ENCODE results near the gene NFE2L3.

The NFE2L3 gene

DNA sequence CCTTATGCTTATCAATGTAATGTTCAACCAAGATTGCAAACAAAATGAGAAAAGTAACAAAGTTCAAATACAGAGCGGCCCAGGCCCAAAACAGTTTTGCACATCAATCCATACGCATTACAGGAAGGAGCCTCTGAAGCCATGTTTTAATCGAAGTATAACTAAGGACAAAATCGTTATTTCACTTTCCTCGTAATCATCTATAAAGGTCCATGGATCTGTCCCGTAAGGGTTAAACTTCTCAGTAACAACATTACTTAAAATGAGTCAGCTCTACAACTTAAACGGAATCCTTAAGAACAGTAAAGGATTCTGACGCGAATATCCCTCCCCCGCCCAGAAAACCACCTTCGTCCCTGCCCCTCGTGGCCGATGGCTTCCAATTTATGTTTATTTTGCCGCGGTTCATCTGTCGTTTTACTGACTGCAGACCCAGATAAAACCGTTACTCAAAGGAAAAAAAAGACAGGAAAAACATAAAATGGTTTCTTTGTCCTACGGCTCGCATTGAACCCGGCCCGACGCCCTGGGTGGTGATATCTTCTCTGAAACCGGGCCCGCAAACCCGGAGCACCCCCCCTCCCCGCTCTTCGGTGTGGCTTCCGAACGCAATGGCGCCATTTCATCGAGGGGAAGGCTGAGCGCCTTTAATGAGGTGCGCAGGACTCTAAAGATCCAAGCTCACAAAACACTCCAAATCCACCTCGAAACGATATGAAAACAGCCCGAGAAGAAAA, 47.5 kb downstream of the NFE2L3 start:
- peak; percentile 39 to 51 (median 45) for DNase-seq (ENCODE audit: low read depth in 3 of 3)

DNA sequence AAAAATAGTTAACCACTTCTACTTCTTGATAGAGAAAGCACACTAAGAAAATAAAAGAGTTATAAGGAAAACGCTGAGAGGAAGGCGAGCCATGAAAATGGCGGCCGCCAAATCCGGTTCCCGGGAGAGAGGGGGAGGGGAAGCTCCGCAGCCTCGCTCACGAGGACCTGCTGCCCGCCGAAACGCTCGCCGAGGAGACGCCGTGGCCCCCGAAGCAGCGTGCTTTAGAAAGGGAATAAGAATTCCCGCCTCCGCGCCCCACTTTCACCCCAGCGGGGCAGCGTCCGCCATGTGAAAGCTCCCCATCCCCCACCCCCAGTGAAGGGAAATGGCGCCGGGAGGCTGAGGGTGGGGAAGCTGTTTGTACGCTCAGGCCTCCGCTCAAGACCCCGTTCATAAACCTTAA, 48.0 kb downstream of the NFE2L3 start:
- DNase-seq (ENCODE audit: low read depth in 3 of 3) = peak; percentile 58 to 68 (median 62)

DNA sequence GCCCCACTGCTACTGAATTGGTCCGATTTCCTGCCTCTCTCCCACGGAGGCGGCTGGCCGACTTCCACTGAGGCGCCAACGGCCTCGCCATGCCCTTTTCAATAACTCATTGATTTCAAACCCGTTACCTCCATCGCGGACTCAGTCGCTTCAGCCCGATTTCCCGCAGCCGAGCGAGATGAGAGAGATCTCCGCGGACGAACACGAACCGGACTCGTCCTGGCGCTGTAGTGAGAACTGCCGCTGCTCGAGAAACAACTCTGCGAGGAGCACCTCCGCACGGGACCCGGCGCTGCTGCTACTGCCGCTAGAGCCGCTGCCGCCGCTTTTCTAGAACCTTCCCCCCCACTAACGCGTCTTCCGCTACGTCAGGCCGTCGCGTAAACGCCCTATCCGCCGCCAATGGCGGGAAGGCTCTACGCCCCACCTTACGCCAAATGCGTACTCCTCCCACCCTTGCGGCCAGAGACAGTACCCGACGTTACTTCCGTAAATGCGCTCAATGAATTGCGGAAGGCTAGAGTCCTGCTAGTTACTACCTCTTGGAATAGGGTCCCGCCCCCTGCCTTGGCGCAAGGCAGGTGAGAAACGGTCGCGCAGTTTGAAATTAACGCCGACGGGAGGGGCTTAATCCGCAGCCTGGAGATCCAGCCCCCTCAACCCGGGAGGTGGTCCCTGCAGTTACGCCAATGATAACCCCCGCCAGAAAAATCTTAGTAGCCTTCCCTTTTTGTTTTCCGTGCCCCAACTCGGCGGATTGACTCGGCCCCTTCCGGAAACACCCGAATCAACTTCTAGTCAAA, 48.6 kb downstream of the NFE2L3 start, which contains the start of gene HNRNPA2B1:
Gene HNRNPA2B1, minus strand, starts transcription at position 303 of the 803 bp plus-strand sequence. Its CDS starts 169 bp downstream, at position 134.
- DNase-seq (ENCODE audit: low read depth in 3 of 3) = peak; percentile 97

DNA sequence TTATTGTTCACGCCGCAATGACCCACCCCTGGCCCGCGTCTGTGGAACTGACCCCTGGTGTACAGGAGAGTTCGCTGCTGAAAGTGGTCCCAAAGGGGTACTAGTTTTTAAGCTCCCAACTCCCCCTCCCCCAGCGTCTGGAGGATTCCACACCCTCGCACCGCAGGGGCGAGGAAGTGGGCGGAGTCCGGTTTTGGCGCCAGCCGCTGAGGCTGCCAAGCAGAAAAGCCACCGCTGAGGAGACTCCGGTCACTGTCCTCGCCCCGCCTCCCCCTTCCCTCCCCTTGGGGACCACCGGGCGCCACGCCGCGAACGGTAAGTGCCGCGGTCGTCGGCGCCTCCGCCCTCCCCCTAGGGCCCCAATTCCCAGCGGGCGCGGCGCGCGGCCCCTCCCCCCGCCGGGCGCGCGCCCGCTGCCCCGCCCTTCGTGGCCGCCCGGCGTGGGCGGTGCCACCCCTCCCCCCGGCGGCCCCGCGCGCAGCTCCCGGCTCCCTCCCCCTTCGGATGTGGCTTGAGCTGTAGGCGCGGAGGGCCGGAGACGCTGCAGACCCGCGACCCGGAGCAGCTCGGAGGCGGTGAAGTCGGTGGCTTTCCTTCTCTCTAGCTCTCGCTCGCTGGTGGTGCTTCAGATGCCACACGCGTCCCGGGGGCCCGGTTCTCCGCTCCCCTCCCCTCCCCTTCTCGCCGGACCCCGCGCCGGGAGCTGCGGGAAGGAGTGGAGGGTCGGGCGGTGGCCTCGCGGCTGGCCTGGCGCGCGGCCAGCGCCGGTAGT, 49.4 kb downstream of the NFE2L3 start, which contains the start of gene CBX3:
Gene CBX3, plus strand, starts transcription at position 499 of the 772 bp plus-strand sequence. CDS start 1,254 bp downstream, outside the sequence.
- DNase-seq (ENCODE audit: low read depth in 3 of 3) = peak; percentile 70 to 78 (median 72)

DNA sequence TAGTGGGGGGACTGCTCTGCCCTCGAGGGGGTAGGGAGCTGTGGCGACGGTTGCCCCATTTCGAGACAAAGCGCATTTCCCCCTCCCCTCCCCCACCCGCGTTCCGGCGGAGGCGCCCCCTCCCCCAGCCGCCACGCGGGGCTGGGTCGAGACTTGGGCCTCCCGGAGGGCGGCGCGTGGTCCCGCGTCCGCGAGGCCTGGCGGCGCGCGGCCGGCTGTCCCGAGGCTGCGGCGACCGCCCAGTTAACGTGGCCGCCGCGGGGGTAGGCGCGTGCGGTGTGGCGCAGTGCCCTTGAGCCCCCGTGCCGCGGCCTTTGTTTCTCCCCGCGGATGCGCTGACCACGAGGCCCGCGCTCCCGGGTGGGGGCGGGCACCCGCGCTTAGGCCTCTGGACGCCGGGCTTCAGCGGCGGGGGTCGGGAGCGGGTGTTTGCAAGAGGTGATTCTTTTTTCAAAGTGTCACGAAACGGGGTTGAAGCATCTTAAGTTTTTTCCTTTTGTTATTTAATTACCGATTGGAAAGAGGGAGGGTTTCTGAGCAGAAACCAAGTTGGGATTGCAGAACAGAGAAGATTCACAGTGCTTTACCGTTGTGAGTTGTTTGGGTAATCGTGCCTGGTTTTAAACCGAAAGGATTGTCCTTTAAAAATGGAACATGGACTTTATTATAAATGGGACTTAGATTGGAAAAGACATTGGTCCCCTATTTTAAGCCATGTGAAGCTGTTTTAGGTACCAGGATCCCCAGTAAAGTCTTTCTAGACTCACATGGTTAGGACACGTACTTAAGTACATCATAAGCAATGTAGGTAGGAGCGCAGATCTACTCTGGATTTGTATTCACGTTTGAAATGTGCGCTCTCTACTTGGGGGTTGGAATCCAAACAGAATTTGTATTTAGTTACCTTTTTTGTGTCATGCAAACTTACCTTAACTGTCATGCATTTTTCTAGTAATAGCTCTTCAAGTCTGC, 50.3 kb downstream of the NFE2L3 start:
- DNase-seq (ENCODE audit: low read depth in 3 of 3) = peak; percentile 49 to 58 (median 58)

DNA sequence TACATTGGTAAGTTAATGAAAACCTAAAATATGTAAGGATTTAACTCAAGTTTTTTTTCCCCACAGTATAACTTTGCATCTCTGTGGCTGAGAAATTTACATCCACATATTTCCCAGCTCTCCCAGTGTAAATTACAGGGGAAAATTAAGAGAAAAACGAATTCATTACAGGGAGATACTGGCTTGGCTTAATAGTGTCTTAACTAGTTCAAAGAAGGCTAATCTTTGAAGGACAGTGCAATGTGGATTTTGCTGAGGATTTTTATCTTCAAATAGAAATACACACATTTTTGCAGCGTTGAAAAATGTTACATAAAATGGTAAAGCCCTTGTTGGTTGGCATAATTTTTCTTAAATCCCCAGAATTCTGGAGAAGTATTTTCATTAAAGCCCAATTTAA, 51.0 kb downstream of the NFE2L3 start:
- DNase-seq (ENCODE audit: low read depth in 3 of 3) = no peak

DNA sequence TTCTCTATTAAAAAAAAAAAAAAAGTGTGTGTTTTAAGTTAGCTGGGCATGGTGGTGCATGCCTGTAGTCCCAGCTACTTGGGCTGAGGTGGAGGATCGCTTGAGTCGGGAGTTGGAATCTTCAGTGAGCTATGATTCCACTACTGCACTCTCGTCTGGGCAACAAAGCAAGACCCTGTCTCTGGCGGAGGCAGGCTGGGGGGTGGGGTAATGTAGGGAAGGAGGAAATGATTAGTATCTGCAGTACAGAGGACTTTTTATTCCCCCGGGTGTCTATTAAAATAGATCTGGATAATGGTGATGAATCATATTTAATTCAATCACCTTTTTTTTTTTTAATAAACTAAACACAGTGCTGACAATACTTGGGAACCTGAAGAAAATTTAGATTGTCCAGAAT, 56.0 kb downstream of the NFE2L3 start:
- DNase-seq (ENCODE audit: low read depth in 3 of 3) = no peak

DNA sequence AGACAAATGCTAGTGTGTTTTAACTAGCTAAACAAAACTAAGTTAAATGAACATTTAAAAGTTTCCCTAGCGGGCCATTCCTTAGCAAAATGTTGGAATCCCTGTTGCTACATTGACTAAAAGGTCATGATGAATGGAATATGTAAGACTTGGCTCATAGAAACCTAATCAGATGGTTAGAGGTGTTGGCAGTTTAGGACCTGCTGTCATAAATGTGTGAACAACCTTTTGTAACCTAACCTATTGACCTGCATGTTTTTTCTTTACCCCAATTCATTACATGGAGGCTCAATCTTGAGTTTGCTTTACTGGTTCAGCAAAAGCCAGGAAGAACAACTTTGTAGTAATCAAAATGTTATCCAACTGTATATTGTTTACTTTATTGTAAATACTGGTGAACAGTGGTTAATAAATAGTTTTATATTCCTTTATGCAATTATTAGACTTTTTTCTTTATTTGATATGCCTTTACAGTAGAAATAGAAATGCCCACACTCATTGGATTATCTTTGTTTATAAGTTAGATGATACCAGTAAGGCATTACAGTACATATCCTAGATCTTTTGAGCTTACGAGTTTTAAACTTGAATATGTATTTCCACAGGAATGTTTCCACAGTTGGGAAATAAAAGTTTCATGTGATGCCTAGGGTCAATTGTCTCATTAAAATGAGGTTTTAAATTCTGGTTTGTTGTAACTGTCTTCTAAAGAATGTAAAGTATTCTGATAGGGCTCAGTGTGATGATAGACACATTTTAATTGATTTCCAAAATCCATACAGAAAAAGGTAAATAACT, 61.1 kb downstream of the NFE2L3 start:
- no peak for DNase-seq (ENCODE audit: low read depth in 3 of 3)

DNA sequence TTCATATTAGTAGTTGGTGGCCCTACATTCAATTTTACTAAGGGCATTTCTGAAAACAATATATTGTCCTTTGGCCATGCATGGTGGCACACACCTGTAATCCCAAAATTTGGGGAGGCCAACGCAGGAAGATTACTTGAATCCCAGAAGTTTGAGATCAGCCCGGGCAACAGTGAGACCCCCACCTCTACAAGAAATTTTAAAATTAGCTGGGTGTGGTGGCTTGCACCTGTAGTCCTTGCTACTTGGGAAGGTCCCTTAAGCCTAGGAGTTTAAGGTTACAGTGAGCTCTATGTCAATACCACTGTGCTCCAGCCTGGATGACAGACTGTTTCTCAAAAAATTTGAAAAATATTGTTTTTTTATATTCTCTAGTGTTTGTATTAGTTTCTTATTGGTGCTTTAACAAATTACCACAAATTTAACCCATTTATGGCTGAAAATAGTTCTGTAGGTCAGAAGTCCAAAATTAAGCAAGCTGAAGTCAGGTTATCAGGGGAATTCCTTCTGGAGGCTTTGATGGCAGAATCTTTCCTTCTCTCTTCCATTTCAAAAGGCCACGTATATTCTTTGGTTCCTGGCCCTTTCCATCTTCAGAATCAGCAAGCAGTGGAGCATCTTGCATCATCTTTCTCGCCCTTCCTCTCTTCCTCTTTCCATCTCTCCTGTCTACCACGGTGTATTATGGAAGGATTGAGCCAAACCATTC, 62.0 kb downstream of the NFE2L3 start:
- DNase-seq (ENCODE audit: low read depth in 3 of 3) = no peak

DNA sequence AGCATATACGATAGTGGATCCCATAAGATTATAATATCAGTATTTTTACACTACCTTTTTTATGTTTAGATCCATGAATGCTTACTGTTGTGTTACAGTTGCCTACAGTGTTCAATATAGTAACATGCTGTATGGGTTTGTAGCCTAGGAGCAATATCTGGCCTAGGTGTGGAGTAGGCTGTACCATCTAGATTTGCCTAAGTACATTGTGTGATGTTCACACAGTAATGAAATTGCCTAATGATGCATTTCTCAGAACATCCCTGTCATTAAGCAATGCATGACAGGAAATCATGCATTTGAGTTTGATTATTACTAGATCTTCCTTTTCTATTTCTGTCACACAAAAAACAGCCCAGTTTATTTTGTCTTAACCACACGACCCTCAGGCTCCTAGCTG, 64.1 kb downstream of the NFE2L3 start:
- no peak for DNase-seq (ENCODE audit: low read depth in 3 of 3)

DNA sequence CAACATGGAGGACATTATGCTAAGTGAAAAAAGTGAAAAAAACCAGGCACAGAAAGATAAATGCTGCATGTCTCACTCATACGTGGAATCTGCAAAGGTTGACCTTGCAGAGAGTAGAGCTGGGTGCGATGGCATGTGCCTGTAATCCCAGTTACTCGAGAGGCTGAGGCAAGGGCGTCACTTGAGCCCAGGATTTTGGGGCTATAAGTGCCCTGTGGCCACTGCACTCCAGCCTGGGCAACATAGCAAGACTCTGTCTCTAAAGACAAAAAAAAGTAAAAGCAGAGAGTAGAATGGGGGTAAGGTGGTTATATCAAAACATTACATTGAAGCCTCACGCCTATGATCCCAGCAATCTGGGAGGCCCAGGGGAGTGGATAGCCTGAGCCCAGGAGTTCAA, 72.4 kb downstream of the NFE2L3 start:
- no peak for DNase-seq (ENCODE audit: low read depth in 3 of 3)

DNA sequence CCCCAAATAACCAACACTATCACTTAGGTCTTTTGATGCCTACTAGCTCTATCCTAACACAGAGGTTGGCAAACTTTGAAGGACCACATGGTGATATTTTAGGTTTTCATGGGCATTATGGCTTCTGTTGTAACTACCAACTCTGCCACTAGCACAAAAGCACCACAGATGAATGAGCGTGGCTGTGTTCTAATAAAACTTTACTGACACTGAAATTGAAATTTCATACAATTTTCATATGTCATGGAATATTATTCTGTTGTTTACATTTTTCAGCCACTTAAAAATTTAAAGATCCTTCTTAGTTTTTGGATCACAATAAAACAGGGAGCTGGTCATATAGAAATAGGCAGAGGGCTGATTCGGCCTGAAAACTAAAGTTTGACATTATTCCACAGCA, 76.0 kb downstream of the NFE2L3 start:
- DNase-seq (ENCODE audit: low read depth in 3 of 3) = no peak

DNA sequence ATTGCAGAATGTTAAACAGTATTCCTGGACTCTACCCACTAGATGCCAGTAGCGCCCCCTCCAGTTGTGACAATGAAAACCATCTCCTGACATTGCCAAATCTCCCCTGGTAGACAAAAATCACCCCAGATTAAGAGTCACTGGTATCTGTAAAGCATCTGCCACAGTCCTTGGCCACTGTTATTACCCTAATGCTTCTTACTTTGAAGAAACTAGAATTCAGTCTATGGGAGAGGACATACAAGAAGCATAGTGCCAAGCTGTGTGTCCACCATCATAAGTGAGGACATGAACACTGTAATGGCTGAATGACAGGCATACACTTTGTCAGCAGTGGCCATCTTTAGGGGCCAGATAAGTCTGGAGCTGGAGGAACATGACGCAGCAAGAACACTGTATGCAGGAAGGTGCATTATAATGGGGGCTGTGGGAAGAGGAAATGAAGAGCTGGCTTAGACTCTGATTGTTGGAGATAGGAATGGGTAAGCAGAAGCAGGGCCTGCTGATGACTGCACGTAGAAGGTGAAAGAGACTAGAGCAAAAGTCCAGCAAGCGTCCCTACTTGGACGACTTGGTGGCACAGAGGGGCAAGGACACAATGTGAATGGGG, 82.0 kb downstream of the NFE2L3 start:
- DNase-seq (ENCODE audit: low read depth in 3 of 3) = no peak

Measured in stimulated activated CD4-positive, alpha-beta T cell treated with anti-CD3 and anti-CD28 coated beads, TNF-alpha, amount 100 ng/mL, for 4 hours (primary cell).